Measurements from ENCODE around the gene YPEL3. TPM values are rescaled to one million over a fixed set of nuclear protein-coding genes. Genes with fewer than 3 reads are reported as not detected.

The YPEL3 gene
- total RNA-seq, 4 donors from 2014 or later = 138 to 197 (median 195) TPM

- Histone ChIP-seq H3K27ac (peak overlapping the region; percentile 37), H3K27me3 (no peaks in the 10 kb centered on the region), H3K4me1 (peaks cover 24% of the 10 kb centered on the region), H3K36me3 (peaks cover 62% of the 10 kb centered on the region), H3K4me3 (no peak overlapping the region), H3K9me3 (no peaks in the 10 kb centered on the region)
- TF ChIP-seq POLR2A (IDR thresholded peaks at IDR 0.05) = no peak
- no peak for TF ChIP-seq EP300 (IDR thresholded peaks at IDR 0.05)
- no peak for TF ChIP-seq POLR2AphosphoS5 (IDR thresholded peaks at IDR 0.05)
- no peak for TF ChIP-seq CTCF (IDR thresholded peaks at IDR 0.05)
- DNase-seq (ENCODE audit: low spot score in 2 of 2) = no peak
- WGBS = 62% methylated on average over 3 of the region's 3 CpGs
Measured at GRCh38 chr16:30085247-30085646, 10.8 kb downstream of the YPEL3 start.

- H3K9me3 ChIP-seq = no peaks in the 10 kb centered on the region
- peak overlapping the region; percentile 37 for H3K27ac ChIP-seq
- H3K4me1 ChIP-seq = peaks cover 22% of the 10 kb centered on the region
- no peaks in the 10 kb centered on the region for H3K27me3 ChIP-seq
- no peak for DNase-seq (ENCODE audit: low spot score in 2 of 2)
- no peak for TF ChIP-seq POLR2AphosphoS5 (IDR thresholded peaks at IDR 0.05)
- no peak for TF ChIP-seq EP300 (IDR thresholded peaks at IDR 0.05)
- TF ChIP-seq CTCF (IDR thresholded peaks at IDR 0.05) = no peak
- TF ChIP-seq POLR2A (IDR thresholded peaks at IDR 0.05) = no peak
- peaks cover 67% of the 10 kb centered on the region for H3K36me3 ChIP-seq
- no peak overlapping the region for H3K4me3 ChIP-seq
- WGBS = 41% methylated on average over 15 of the region's 17 CpGs
Measured at GRCh38 chr16:30084816-30085159, 11.2 kb downstream of the YPEL3 start.

- Histone ChIP-seq H3K9me3 (no peaks in the 10 kb centered on the region), H3K4me1 (peaks cover 18% of the 10 kb centered on the region), H3K27me3 (no peaks in the 10 kb centered on the region), H3K4me3 (no peak overlapping the region), H3K27ac (no peak overlapping the region), H3K36me3 (peaks cover 72% of the 10 kb centered on the region)
- 82% methylated on average over 15 of the region's 18 CpGs for WGBS
- no peak for DNase-seq (ENCODE audit: low spot score in 2 of 2)
- TF ChIP-seq POLR2A (IDR thresholded peaks at IDR 0.05) = no peak
- TF ChIP-seq CTCF (IDR thresholded peaks at IDR 0.05) = no peak
- TF ChIP-seq POLR2AphosphoS5 (IDR thresholded peaks at IDR 0.05) = no peak
- TF ChIP-seq EP300 (IDR thresholded peaks at IDR 0.05) = no peak
Measured at GRCh38 chr16:30084096-30084815, 11.8 kb downstream of the YPEL3 start.

- 93% methylated on average over 13 of the region's 24 CpGs for WGBS
- H3K27ac ChIP-seq = no peak overlapping the region
- TF ChIP-seq POLR2AphosphoS5 (IDR thresholded peaks at IDR 0.05) (no peak), EP300 (IDR thresholded peaks at IDR 0.05) (no peak), CTCF (IDR thresholded peaks at IDR 0.05) (no peak), POLR2A (IDR thresholded peaks at IDR 0.05) (no peak)
- no peaks in the 10 kb centered on the region for H3K9me3 ChIP-seq
- peaks cover 15% of the 10 kb centered on the region for H3K4me1 ChIP-seq
- no peaks in the 10 kb centered on the region for H3K27me3 ChIP-seq
- DNase-seq (ENCODE audit: low spot score in 2 of 2) = no peak
- H3K4me3 ChIP-seq = no peak overlapping the region
- peaks cover 78% of the 10 kb centered on the region for H3K36me3 ChIP-seq
Measured at GRCh38 chr16:30083216-30084055, 12.6 kb downstream of the YPEL3 start.

- TF ChIP-seq CTCF (IDR thresholded peaks at IDR 0.05) (peak in 1 of 2 donors; percentile 6), POLR2A (IDR thresholded peaks at IDR 0.05) (no peak)
- peaks cover 18% of the 10 kb centered on the region for H3K4me1 ChIP-seq
- H3K4me3 ChIP-seq = no peak overlapping the region
- no peaks in the 10 kb centered on the region for H3K9me3 ChIP-seq
- no peak for DNase-seq (ENCODE audit: low spot score in 2 of 2)
- peaks cover 81% of the 10 kb centered on the region for H3K36me3 ChIP-seq
- WGBS = 88% methylated on average over 20 of the region's 20 CpGs
- no peaks in the 10 kb centered on the region for H3K27me3 ChIP-seq
- no peak overlapping the region for H3K27ac ChIP-seq
Measured at GRCh38 chr16:30082545-30083090, 13.4 kb downstream of the YPEL3 start.

Measured in suprapubic skin (tissue), 4 donors.